CD4-positive, alpha-beta T cell treated with Interleukin-2 at 100 ng/mL for 4 hours (primary cell): ENCODE data around the gene RNU1-1.
"Not testable (repeated sequence)": the region's sequence is repeated elsewhere in the genome, so short reads cannot be mapped to it uniquely, and the experiment has no call there.

Experiments used
- DNase-seq: peaks from one replicate; pipeline ENCODE4 v3.0.0-alpha.2; 2020; ENCODE audit warnings: low spot score

The RNU1-1 gene

GRCh38 chr1:16493731-16494130 lies 20.4 kb downstream of the RNU1-1 start:
- not testable (repeated sequence) for DNase-seq

GRCh38 chr1:16492937-16493336 lies 21.1 kb downstream of the RNU1-1 start:
- not testable (repeated sequence) for DNase-seq

GRCh38 chr1:16491056-16491675 lies 22.9 kb downstream of the RNU1-1 start:
- DNase-seq: no peak

GRCh38 chr1:16489195-16489880 lies 24.7 kb downstream of the RNU1-1 start:
- not testable (repeated sequence) for DNase-seq

GRCh38 chr1:16487011-16487410 lies 27.1 kb downstream of the RNU1-1 start:
- DNase-seq: not testable (repeated sequence)

- DNase-seq: not testable (repeated sequence)
These were observed 27.8 kb downstream of the RNU1-1 start for GRCh38 chr1:16486316-16486715.

- DNase-seq: no peak
These were observed 29.2 kb downstream of the RNU1-1 start for GRCh38 chr1:16484931-16485330.

GRCh38 chr1:16484501-16484835 lies 29.6 kb downstream of the RNU1-1 start:
- no peak for DNase-seq

GRCh38 chr1:16483639-16484500 lies 30.2 kb downstream of the RNU1-1 start:
- DNase-seq: not testable (repeated sequence)

GRCh38 chr1:16483146-16483545 lies 30.9 kb downstream of the RNU1-1 start:
- not testable (repeated sequence) for DNase-seq

GRCh38 chr1:16478091-16478490 lies 36.0 kb downstream of the RNU1-1 start:
- DNase-seq: no peak

GRCh38 chr1:16475771-16476770 lies 38.0 kb downstream of the RNU1-1 start:
- not testable (repeated sequence) for DNase-seq

- DNase-seq: not testable (repeated sequence)
These were observed 39.2 kb downstream of the RNU1-1 start for GRCh38 chr1:16474891-16475290.

- no peak for DNase-seq
These were observed 39.8 kb downstream of the RNU1-1 start for GRCh38 chr1:16474166-16474800.

GRCh38 chr1:16468558-16468957 lies 45.5 kb downstream of the RNU1-1 start:
- DNase-seq: no peak

- no peak for DNase-seq
These were observed 49.0 kb downstream of the RNU1-1 start for GRCh38 chr1:16464917-16465625.
